Upper lobe of left lung (tissue), 6 donors: ENCODE measurements around the gene ARHGDIG. TPM values are rescaled to one million over a fixed set of nuclear protein-coding genes. Genes with fewer than 3 reads are reported as not detected.
A peak's percentile ranks its signal among the peaks of the same experiment; 100 is the strongest.

ENCODE experiments used
- ATAC-seq, 2 donors: fragments of 200-7000 bp; cut with Tn5 transposase; one replicate each; pipeline ENCODE4 v1.9.1; 2022; ENCODE audit warnings: mild to moderate bottlenecking in 2 of 2, moderate library complexity in 2 of 2; ENCODE audit not compliant: low FRiP score in 2 of 2
- DNase-seq, 2 donors: peaks; one replicate each; pipeline ENCODE4 v3.0.0-alpha.2; 2019 to 2020
- H3K27ac ChIP-seq, 4 donors: fragments of 200-600 bp; sonication (generic); one replicate each; pipeline ENCODE4 v1.5.1; 2016 to 2019
- H3K27me3 ChIP-seq, 4 donors: fragments of 200-600 bp; sonication (generic); one replicate each; pipeline ENCODE4 v1.5.1; 2017 to 2019
- H3K36me3 ChIP-seq, 4 donors: fragments of 200-600 bp; sonication (generic); one replicate each; pipeline ENCODE4 v1.5.1; 2016 to 2019
- H3K4me1 ChIP-seq, 4 donors: fragments of 200-600 bp; sonication (generic); one replicate each; pipeline ENCODE4 v1.5.1; 2018 to 2019
- H3K4me3 ChIP-seq, 4 donors: fragments of 200-600 bp; sonication (generic); one replicate each; pipeline ENCODE4 v1.5.1; 2017 to 2019; ENCODE audit warnings: mild to moderate bottlenecking in 2 of 4, moderate library complexity in 1 of 4
- H3K9me3 ChIP-seq, 4 donors: fragments of 200-600 bp; sonication (generic); one replicate each; pipeline ENCODE4 v1.5.1; 2018 to 2019
- CTCF ChIP-seq, 6 experiments: fragments of 450-650 bp in 4 of 6; fragments of 200-600 bp in 2 of 6; sonication (generic) in 2 of 6; IDR thresholded peaks; one replicate each; pipeline ENCODE4 v1.5.1; 2016 to 2019; ENCODE audit warnings: antibody characterized with exemption in 6 of 6
- EP300 ChIP-seq, 4 donors: sonication (generic); formaldehyde crosslinking; IDR thresholded peaks; one replicate each; pipeline ENCODE4 v1.5.1; 2017; ENCODE audit warnings: antibody characterized with exemption in 4 of 4, control low read depth in 2 of 4
- POLR2A ChIP-seq, 4 donors: fragments of 450-650 bp; IDR thresholded peaks; one replicate each; pipeline ENCODE4 v1.5.1; 2016 to 2017; ENCODE audit warnings: antibody characterized with exemption in 4 of 4, mild to moderate bottlenecking in 2 of 4
- POLR2AphosphoS5 ChIP-seq, 2 donors: sonication (generic); formaldehyde crosslinking; IDR thresholded peaks; one replicate each; pipeline ENCODE4 v1.5.1; 2017; ENCODE audit warnings: antibody characterized with exemption in 2 of 2
- WGBS, 2 donors: methylation state at CpG; one replicate each; pipeline ENCODE4 v1.1.5; 2017 to 2018; 5-methylcytosine and 5-hydroxymethylcytosine counted together
- total RNA-seq, 6 donors: library from RNA; depleted of rRNA in 4 of 6; stranded (reverse); fragments of >200 nt in 4 of 6; gene quantifications; one replicate each; pipeline versions ENCODE4 v1.1.0 to v1.2.1, GENCODE V29; 2016 to 2021
- donor health status: DM: no; HTN: no; CAD: no; lungs with moderate emphysema.
- donor health status: DM: no; HTN: yes; CAD: no; lungs with severe emphysema.

The ARHGDIG gene
- total RNA-seq, 6 donors from 2014 or later, result 0.91 TPM; not detected in 5

GRCh38 chr16:262121-262745 is 18.2 kb upstream of the ARHGDIG start:
- Histone ChIP-seq H3K4me3 (no peak overlapping the region), H3K9me3 (no peaks in the 10 kb centered on the region), H3K36me3 (peaks cover 5 to 61% (median 54%) of the 10 kb centered on the region in 4 donors), H3K27ac (no peak overlapping the region), H3K27me3 (no peaks in the 10 kb centered on the region), H3K4me1 (no peaks in the 10 kb centered on the region)
- no peak for ATAC-seq
- 95 to 96% methylated on average over 29 of the region's 29 CpGs for WGBS, 2 donors
- TF ChIP-seq POLR2AphosphoS5 (IDR thresholded peaks at IDR 0.05), result no peak
- no peak for TF ChIP-seq EP300 (IDR thresholded peaks at IDR 0.05)
- TF ChIP-seq POLR2A (IDR thresholded peaks at IDR 0.05), result no peak
- no peak for TF ChIP-seq CTCF (IDR thresholded peaks at IDR 0.05)
- DNase-seq, result peak in 1 of 2 donors; percentile 77

- H3K36me3 ChIP-seq, result peaks cover 5 to 61% (median 54%) of the 10 kb centered on the region in 4 donors
- 94% methylated on average over 12 to 35 of the region's 35 CpGs for WGBS, 2 donors
- H3K27ac ChIP-seq, result no peak overlapping the region
- H3K27me3 ChIP-seq, result no peaks in the 10 kb centered on the region
- no peaks in the 10 kb centered on the region for H3K4me1 ChIP-seq
- no peak for ATAC-seq
- TF ChIP-seq POLR2AphosphoS5 (IDR thresholded peaks at IDR 0.05) (no peak), POLR2A (IDR thresholded peaks at IDR 0.05) (no peak), CTCF (IDR thresholded peaks at IDR 0.05) (no peak), EP300 (IDR thresholded peaks at IDR 0.05) (no peak)
- no peaks in the 10 kb centered on the region for H3K9me3 ChIP-seq
- DNase-seq, result peak in 1 of 2 donors; percentile 79
- no peak overlapping the region for H3K4me3 ChIP-seq
These were observed 17.1 kb upstream of the ARHGDIG start for GRCh38 chr16:263182-263774.

- DNase-seq (peak in 1 of 2 donors; percentile 70), ATAC-seq (no peak)
- no peaks in the 10 kb centered on the region for H3K27me3 ChIP-seq
- no peak overlapping the region for H3K27ac ChIP-seq
- TF ChIP-seq POLR2AphosphoS5 (IDR thresholded peaks at IDR 0.05), result no peak
- TF ChIP-seq POLR2A (IDR thresholded peaks at IDR 0.05), result no peak
- no peak for TF ChIP-seq CTCF (IDR thresholded peaks at IDR 0.05)
- no peak for TF ChIP-seq EP300 (IDR thresholded peaks at IDR 0.05)
- no peaks in the 10 kb centered on the region for H3K4me1 ChIP-seq
- 94 to 97% methylated on average over 5 to 17 of the region's 17 CpGs for WGBS, 2 donors
- H3K4me3 ChIP-seq, result no peak overlapping the region
- no peaks in the 10 kb centered on the region for H3K9me3 ChIP-seq
- H3K36me3 ChIP-seq, result peaks cover 5 to 60% (median 53%) of the 10 kb centered on the region in 4 donors
These were observed 16.4 kb upstream of the ARHGDIG start for GRCh38 chr16:263944-264343.

GRCh38 chr16:264440-264951 is 15.9 kb upstream of the ARHGDIG start:
- Histone ChIP-seq H3K4me3 (no peak overlapping the region), H3K9me3 (no peaks in the 10 kb centered on the region), H3K4me1 (no peaks in the 10 kb centered on the region), H3K36me3 (peaks cover 5 to 60% (median 50%) of the 10 kb centered on the region in 4 donors), H3K27me3 (no peaks in the 10 kb centered on the region), H3K27ac (no peak overlapping the region)
- no peak for TF ChIP-seq CTCF (IDR thresholded peaks at IDR 0.05)
- TF ChIP-seq EP300 (IDR thresholded peaks at IDR 0.05), result no peak
- no peak for TF ChIP-seq POLR2A (IDR thresholded peaks at IDR 0.05)
- TF ChIP-seq POLR2AphosphoS5 (IDR thresholded peaks at IDR 0.05), result no peak
- WGBS, 2 donors, result 95 to 96% methylated on average over 8 to 22 of the region's 23 CpGs
- ATAC-seq (no peak), DNase-seq (peak in 1 of 2 donors; percentile 78)
